Measurements from ENCODE around the gene CORO2B. TPM values are rescaled to one million over a fixed set of nuclear protein-coding genes. Genes with fewer than 3 reads are reported as not detected.

CORO2B gene
- total RNA-seq, 1 experiment from 2014 or later = 0.17 TPM

- no peak for DNase-seq (ENCODE audit: low read depth)
- in situ Hi-C loops (cut with HindIII; ENCODE audit: low pct_unique_long_range_greater_than_20kb, low sequenced_read_pairs) = no loop called here
Measured at GRCh38 chr15:68697711-68698690, 119.2 kb downstream of the CORO2B start.

GRCh38 chr15:68698708-68699107, 119.9 kb downstream of the CORO2B start:
- no peak for DNase-seq (ENCODE audit: low read depth)
- in situ Hi-C loops (cut with HindIII; ENCODE audit: low pct_unique_long_range_greater_than_20kb, low sequenced_read_pairs) = no loop called here

GRCh38 chr15:68699124-68699880, 120.5 kb downstream of the CORO2B start:
- in situ Hi-C loops (cut with HindIII; ENCODE audit: low pct_unique_long_range_greater_than_20kb, low sequenced_read_pairs) = no loop called here
- no peak for DNase-seq (ENCODE audit: low read depth)

GRCh38 chr15:68699881-68700454, 121.2 kb downstream of the CORO2B start:
- in situ Hi-C loops (cut with HindIII; ENCODE audit: low pct_unique_long_range_greater_than_20kb, low sequenced_read_pairs) = no loop called here
- no peak for DNase-seq (ENCODE audit: low read depth)

- DNase-seq (ENCODE audit: low read depth) = no peak
- in situ Hi-C loops (cut with HindIII; ENCODE audit: low pct_unique_long_range_greater_than_20kb, low sequenced_read_pairs) = no loop called here
Measured at GRCh38 chr15:68700455-68701123, 121.8 kb downstream of the CORO2B start.

- no peak for DNase-seq (ENCODE audit: low read depth)
- in situ Hi-C loops (cut with HindIII; ENCODE audit: low pct_unique_long_range_greater_than_20kb, low sequenced_read_pairs) = no loop called here
Measured at GRCh38 chr15:68701886-68702285, 123.1 kb downstream of the CORO2B start.

GRCh38 chr15:68704496-68705021, 125.8 kb downstream of the CORO2B start:
- no peak for DNase-seq (ENCODE audit: low read depth)
- in situ Hi-C loops (cut with HindIII; ENCODE audit: low pct_unique_long_range_greater_than_20kb, low sequenced_read_pairs) = no loop called here

GRCh38 chr15:68706256-68706655, 127.5 kb downstream of the CORO2B start:
- no peak for DNase-seq (ENCODE audit: low read depth)
- in situ Hi-C loops (cut with HindIII; ENCODE audit: low pct_unique_long_range_greater_than_20kb, low sequenced_read_pairs) = no loop called here

GRCh38 chr15:68706931-68707330, 128.1 kb downstream of the CORO2B start:
- DNase-seq (ENCODE audit: low read depth) = no peak
- in situ Hi-C loops (cut with HindIII; ENCODE audit: low pct_unique_long_range_greater_than_20kb, low sequenced_read_pairs) = no loop called here

GRCh38 chr15:68707386-68707785, 128.6 kb downstream of the CORO2B start:
- no peak for DNase-seq (ENCODE audit: low read depth)
- in situ Hi-C loops (cut with HindIII; ENCODE audit: low pct_unique_long_range_greater_than_20kb, low sequenced_read_pairs) = no loop called here

- DNase-seq (ENCODE audit: low read depth) = no peak
- in situ Hi-C loops (cut with HindIII; ENCODE audit: low pct_unique_long_range_greater_than_20kb, low sequenced_read_pairs) = no loop called here
Measured at GRCh38 chr15:68709876-68710275, 131.1 kb downstream of the CORO2B start.

GRCh38 chr15:68710536-68710935, 131.7 kb downstream of the CORO2B start:
- in situ Hi-C loops (cut with HindIII; ENCODE audit: low pct_unique_long_range_greater_than_20kb, low sequenced_read_pairs) = no loop called here
- no peak for DNase-seq (ENCODE audit: low read depth)

- DNase-seq (ENCODE audit: low read depth) = no peak
- in situ Hi-C loops (cut with HindIII; ENCODE audit: low pct_unique_long_range_greater_than_20kb, low sequenced_read_pairs) = no loop called here
Measured at GRCh38 chr15:68711406-68711805, 132.6 kb downstream of the CORO2B start.

- no peak for DNase-seq (ENCODE audit: low read depth)
- in situ Hi-C loops (cut with HindIII; ENCODE audit: low pct_unique_long_range_greater_than_20kb, low sequenced_read_pairs) = no loop called here
Measured at GRCh38 chr15:68712886-68713285, 134.1 kb downstream of the CORO2B start.

- no peak for DNase-seq (ENCODE audit: low read depth)
- in situ Hi-C loops (cut with HindIII; ENCODE audit: low pct_unique_long_range_greater_than_20kb, low sequenced_read_pairs) = no loop called here
Measured at GRCh38 chr15:68713874-68714273, 135.1 kb downstream of the CORO2B start.

GRCh38 chr15:68715111-68715510, 136.3 kb downstream of the CORO2B start:
- in situ Hi-C loops (cut with HindIII; ENCODE audit: low pct_unique_long_range_greater_than_20kb, low sequenced_read_pairs) = no loop called here
- DNase-seq (ENCODE audit: low read depth) = no peak

- no peak for DNase-seq (ENCODE audit: low read depth)
- in situ Hi-C loops (cut with HindIII; ENCODE audit: low pct_unique_long_range_greater_than_20kb, low sequenced_read_pairs) = no loop called here
Measured at GRCh38 chr15:68717951-68718350, 139.2 kb downstream of the CORO2B start.

- DNase-seq (ENCODE audit: low read depth) = no peak
- in situ Hi-C loops (cut with HindIII; ENCODE audit: low pct_unique_long_range_greater_than_20kb, low sequenced_read_pairs) = no loop called here
Measured at GRCh38 chr15:68718468-68718867, 139.7 kb downstream of the CORO2B start.
